Measurements from ENCODE around the gene ART1. TPM values are rescaled to one million over a fixed set of nuclear protein-coding genes. Genes with fewer than 3 reads are reported as not detected.

The ART1 gene
- total and polyA plus RNA-seq, 7 donors = 1.1 to 1.2 TPM; not detected in 5

DNA sequence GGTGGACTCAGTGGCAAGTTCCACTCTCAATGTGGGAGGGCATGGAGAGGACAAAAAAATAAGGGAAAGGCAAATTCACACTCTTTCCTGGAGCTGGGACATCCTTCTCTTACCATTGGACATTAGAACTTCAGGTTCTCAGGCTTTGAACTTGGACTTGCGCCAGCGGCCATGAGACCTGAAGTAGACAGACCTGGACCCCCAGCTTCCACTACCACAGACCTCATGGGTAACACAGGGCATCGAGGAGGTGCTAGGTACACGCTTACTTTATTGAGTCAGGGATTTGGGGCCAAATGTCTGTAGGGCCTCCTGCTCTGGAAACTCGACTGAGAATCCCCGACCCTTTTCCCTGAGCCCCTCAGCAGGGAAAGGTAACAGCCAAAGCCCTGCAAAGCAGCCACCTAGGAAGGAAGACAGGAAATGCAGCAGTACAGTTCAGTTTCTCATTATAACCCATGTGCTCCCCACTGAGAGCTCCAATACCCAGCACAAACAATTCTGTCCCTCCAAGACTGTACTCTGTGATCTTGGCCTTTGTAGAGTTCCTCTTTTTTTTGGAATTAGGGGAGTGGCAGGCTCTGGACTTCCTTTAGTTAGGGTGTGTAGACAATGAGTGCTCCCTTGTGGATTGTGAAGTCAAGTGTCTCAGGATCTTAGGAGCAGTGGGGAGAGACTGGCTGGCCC, 20.6 kb downstream of the ART1 start:
- H3K27me3 ChIP-seq = no peaks in the 10 kb centered on the region
- TF ChIP-seq POLR2AphosphoS5 (IDR thresholded peaks at IDR 0.05) (no peak), EP300 (IDR thresholded peaks at IDR 0.05) (no peak), POLR2A (IDR thresholded peaks at IDR 0.05) (no peak)
- TF ChIP-seq, protein P1, sequence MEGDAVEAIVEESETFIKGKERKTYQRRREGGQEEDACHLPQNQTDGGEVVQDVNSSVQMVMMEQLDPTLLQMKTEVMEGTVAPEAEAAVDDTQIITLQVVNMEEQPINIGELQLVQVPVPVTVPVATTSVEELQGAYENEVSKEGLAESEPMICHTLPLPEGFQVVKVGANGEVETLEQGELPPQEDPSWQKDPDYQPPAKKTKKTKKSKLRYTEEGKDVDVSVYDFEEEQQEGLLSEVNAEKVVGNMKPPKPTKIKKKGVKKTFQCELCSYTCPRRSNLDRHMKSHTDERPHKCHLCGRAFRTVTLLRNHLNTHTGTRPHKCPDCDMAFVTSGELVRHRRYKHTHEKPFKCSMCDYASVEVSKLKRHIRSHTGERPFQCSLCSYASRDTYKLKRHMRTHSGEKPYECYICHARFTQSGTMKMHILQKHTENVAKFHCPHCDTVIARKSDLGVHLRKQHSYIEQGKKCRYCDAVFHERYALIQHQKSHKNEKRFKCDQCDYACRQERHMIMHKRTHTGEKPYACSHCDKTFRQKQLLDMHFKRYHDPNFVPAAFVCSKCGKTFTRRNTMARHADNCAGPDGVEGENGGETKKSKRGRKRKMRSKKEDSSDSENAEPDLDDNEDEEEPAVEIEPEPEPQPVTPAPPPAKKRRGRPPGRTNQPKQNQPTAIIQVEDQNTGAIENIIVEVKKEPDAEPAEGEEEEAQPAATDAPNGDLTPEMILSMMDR (IDR thresholded peaks at IDR 0.05) = no peak
- no peak overlapping the region for H3K27ac ChIP-seq
- intact Hi-C loops (cut with DNase I) = no loop called here
- no peak overlapping the region for H3K4me3 ChIP-seq
- H3K4me1 ChIP-seq = no peaks in the 10 kb centered on the region
- WGBS, 2 donors = 95% methylated on average over 6 of the region's 6 CpGs
- peaks cover 0 to 52% (median 8%) of the 10 kb centered on the region in 4 donors for H3K36me3 ChIP-seq
- H3K9me3 ChIP-seq = no peaks in the 10 kb centered on the region
- DNase-seq = no peak

DNA sequence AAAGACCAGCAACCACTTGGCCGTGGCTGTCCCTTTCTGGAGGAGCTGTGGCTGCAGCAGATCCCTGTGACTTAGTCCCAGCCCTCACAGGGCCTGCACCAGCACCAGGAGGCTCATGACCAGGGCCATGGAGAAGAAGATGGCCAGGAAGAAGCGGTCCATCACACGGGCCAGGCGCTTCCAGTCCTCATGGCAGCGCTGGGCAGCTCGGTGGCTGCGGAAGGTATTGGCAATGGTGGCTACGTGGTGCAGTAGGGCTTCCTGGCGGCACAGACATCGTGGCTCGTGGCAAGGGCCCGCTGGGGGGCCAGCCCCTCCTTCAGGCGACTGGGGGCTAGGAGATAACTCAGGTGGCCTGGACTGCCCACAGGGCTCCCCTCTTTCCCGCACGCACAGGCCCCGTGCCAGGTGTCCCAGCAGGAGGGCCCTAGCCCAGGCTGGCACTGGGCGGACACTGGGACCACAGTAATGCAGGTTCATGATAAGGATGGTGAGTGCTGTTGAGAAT, 21.1 kb downstream of the ART1 start:
- no peaks in the 10 kb centered on the region for H3K4me1 ChIP-seq
- no peaks in the 10 kb centered on the region for H3K27me3 ChIP-seq
- intact Hi-C loops (cut with DNase I) = no loop called here
- DNase-seq = no peak
- no peaks in the 10 kb centered on the region for H3K9me3 ChIP-seq
- no peak overlapping the region for H3K27ac ChIP-seq
- TF ChIP-seq EP300 (IDR thresholded peaks at IDR 0.05) (no peak), POLR2A (IDR thresholded peaks at IDR 0.05) (no peak)
- 96 to 98% methylated on average over 17 of the region's 17 CpGs for WGBS, 2 donors
- H3K36me3 ChIP-seq = peaks cover 0 to 54% (median 8%) of the 10 kb centered on the region in 4 donors
- H3K4me3 ChIP-seq = no peak overlapping the region

DNA sequence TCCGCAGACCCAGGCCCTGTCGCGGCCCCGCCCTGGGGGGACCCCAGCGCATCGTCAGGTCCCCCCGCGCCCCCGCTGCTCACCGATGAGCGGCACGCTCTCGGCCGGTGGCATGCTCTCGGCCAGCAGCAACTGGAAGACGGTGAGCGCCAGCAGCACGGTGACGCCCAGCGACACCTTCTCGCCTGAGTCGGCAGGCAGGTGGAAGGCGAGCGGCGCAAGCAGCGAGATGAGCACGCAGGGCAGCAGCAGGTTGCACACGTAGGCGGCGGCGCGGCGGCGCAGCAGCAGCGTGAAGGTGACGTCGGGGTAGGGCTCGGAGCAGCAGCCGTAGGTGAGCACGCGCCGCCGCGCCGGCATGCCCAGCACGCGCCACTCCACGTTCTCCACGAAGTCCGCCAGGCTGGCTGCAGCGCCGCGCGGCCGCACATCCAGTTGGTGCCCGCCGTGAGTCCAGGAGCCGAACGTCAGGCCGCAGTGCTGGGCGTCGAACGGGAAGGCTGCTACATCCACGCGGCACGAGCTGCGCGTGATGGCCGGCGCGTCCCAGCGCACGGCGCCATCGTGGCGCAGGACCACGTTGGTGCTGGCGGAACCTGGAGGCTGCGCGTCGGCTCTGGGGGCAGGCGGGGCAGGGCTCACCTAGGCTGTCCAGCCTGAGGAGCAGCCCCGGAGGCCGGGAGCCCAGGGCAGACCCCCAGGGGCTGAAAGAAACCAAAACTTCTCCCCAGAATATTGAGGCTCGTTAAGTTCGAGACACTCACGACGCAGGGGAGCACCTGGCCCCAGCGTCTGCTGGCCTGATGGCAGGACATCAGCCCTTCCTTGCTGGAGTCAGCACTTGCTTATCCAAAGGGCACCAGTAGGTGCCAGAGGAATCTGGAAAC, 22.5 kb downstream of the ART1 start:
- Histone ChIP-seq H3K9me3 (no peaks in the 10 kb centered on the region), H3K4me1 (no peaks in the 10 kb centered on the region), H3K27me3 (no peaks in the 10 kb centered on the region), H3K36me3 (peaks cover 0 to 67% (median 8%) of the 10 kb centered on the region in 4 donors), H3K27ac (no peak overlapping the region), H3K4me3 (no peak overlapping the region)
- TF ChIP-seq POLR2A (IDR thresholded peaks at IDR 0.05) (no peak), EP300 (IDR thresholded peaks at IDR 0.05) (no peak), POLR2AphosphoS5 (IDR thresholded peaks at IDR 0.05) (no peak)
- TF ChIP-seq, protein P1 (IDR thresholded peaks at IDR 0.05) = no peak
- DNase-seq = no peak
- intact Hi-C loops (cut with DNase I) = no loop called here
- 98% methylated on average over 89 of the region's 89 CpGs for WGBS, 2 donors

DNA sequence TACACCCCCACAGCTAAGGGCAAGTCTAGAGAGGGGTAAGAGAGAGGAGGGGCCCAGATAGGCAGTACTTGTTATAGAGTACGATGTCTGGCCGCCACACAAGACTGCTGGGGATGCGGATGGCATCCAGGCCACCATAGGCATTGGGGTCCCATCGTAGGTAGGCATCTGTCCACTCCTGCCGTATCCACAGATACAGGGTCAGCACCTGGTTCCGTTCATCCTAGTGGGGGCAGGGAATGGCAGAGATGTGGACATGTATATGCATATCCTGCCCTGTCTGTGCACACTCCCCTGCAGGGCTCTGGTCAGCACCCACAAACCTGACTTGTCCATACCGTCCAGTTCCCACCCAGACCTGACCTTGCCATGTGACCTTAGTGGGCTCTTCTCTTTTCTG, 24.2 kb downstream of the ART1 start:
- TF ChIP-seq POLR2AphosphoS5 (IDR thresholded peaks at IDR 0.05) (no peak), POLR2A (IDR thresholded peaks at IDR 0.05) (no peak), EP300 (IDR thresholded peaks at IDR 0.05) (no peak)
- TF ChIP-seq, protein P1 (IDR thresholded peaks at IDR 0.05) = no peak
- peaks cover 0 to 84% (median 11%) of the 10 kb centered on the region in 4 donors for H3K36me3 ChIP-seq
- intact Hi-C loops (cut with DNase I) = no loop called here
- H3K27ac ChIP-seq = no peak overlapping the region
- WGBS, 2 donors = 95 to 97% methylated on average over 7 of the region's 7 CpGs
- H3K27me3 ChIP-seq = no peaks in the 10 kb centered on the region
- H3K4me3 ChIP-seq = no peak overlapping the region
- DNase-seq = no peak
- no peaks in the 10 kb centered on the region for H3K9me3 ChIP-seq
- H3K4me1 ChIP-seq = no peaks in the 10 kb centered on the region

DNA sequence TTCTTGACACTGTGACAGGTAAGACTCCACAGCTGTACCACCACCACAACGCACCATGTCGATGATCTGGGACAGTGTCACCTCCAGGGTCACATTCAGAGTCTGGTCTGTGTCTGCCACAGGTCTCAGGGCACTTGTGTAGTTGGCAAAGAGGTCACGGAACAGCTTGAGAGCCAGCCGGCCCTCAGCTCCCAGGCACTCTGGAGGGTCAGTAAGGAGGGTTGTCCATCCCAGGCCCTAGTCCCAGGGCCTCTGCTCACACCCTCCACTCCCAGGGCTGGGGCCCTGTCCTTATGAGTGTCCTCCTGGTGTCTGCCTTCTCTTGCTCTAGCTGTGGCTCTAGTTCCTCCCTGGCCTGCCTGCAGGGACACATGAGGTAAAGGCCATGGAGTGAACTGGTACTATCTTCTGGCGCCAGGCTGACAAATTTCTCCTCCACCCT, 24.8 kb downstream of the ART1 start:
- TF ChIP-seq, protein P1 (IDR thresholded peaks at IDR 0.05) = no peak
- no peak for TF ChIP-seq EP300 (IDR thresholded peaks at IDR 0.05)
- TF ChIP-seq POLR2A (IDR thresholded peaks at IDR 0.05) = no peak
- no peak for TF ChIP-seq POLR2AphosphoS5 (IDR thresholded peaks at IDR 0.05)
- no peak for DNase-seq
- no peaks in the 10 kb centered on the region for H3K27me3 ChIP-seq
- no peak overlapping the region for H3K4me3 ChIP-seq
- WGBS, 2 donors = 95 to 96% methylated on average over 5 of the region's 5 CpGs
- no peaks in the 10 kb centered on the region for H3K9me3 ChIP-seq
- H3K27ac ChIP-seq = no peak overlapping the region
- H3K36me3 ChIP-seq = peaks cover 0 to 91% (median 16%) of the 10 kb centered on the region in 4 donors
- intact Hi-C loops (cut with DNase I) = no loop called here
- no peaks in the 10 kb centered on the region for H3K4me1 ChIP-seq
